Ramos (cell line): ENCODE measurements around the gene FHL3.

Source experiments
- in situ Hi-C: fragments of 300-500 bp; cut with MboI; formaldehyde crosslinking; loops from one replicate; pipeline ENCODE4 v1.14.3; 2022; ENCODE audit warnings: low sequenced_read_pairs; ENCODE audit not compliant: unreplicated experiment

FHL3 gene

GRCh38 chr1:38014724-38015424 is 9.6 kb upstream of the FHL3 start:
- in situ Hi-C loops, result no loop called here

- in situ Hi-C loops, result no loop called here
These were observed 8.9 kb upstream of the FHL3 start for GRCh38 chr1:38014171-38014570.

GRCh38 chr1:38013227-38013622 is 7.9 kb upstream of the FHL3 start:
- in situ Hi-C loops, result no loop called here

GRCh38 chr1:38012363-38013226 is 7.3 kb upstream of the FHL3 start, which contains the start of gene UTP11:
Gene UTP11 (plus strand): TSS chr1:38012734. CDS start chr1:38012803, 69 bp downstream.
- in situ Hi-C loops, result no loop called here

GRCh38 chr1:38009841-38010180 is 4.5 kb upstream of the FHL3 start:
- in situ Hi-C loops, result no loop called here

- in situ Hi-C loops, result no loop called here
These were observed 4.0 kb upstream of the FHL3 start for GRCh38 chr1:38009088-38009840.

- in situ Hi-C loops, result no loop called here
These were observed 904 bp upstream of the FHL3 start for GRCh38 chr1:38006008-38006828.

- in situ Hi-C loops, result no loop called here
These were observed 818 bp downstream of the FHL3 start for GRCh38 chr1:38004284-38005108.

- in situ Hi-C loops, result no loop called here
These were observed 1.8 kb downstream of the FHL3 start for GRCh38 chr1:38003261-38004250.

GRCh38 chr1:38000529-38001455 is 4.5 kb downstream of the FHL3 start:
- in situ Hi-C loops, result no loop called here

- in situ Hi-C loops, result no loop called here
These were observed 5.1 kb downstream of the FHL3 start for GRCh38 chr1:38000233-38000528.

GRCh38 chr1:37999430-38000232 is 5.7 kb downstream of the FHL3 start:
- in situ Hi-C loops, result loop anchor here (10.0 kb wide), 1 partner anchor 405 kb away; the partner anchor contains the start of gene GNL2

GRCh38 chr1:37998913-37999429 is 6.3 kb downstream of the FHL3 start:
- in situ Hi-C loops, result loop anchor here (10.0 kb wide), 1 partner anchor 404 kb away; the partner anchor contains the start of gene GNL2

- in situ Hi-C loops, result loop anchor here (10.0 kb wide), 1 partner anchor 403 kb away; the partner anchor contains the start of gene GNL2
These were observed 7.1 kb downstream of the FHL3 start for GRCh38 chr1:37998089-37998808.
